Loucy (cell line): ENCODE measurements around the gene ACOXL.

ENCODE experiments used
- H2AFZ ChIP-seq: fragments of 200-600 bp; sonication (generic); 2 replicates; pipeline ENCODE4 v1.6.0; 2016; ENCODE audit warnings: antibody characterized with exemption, mild to moderate bottlenecking, low read length, moderate library complexity
- H3F3A ChIP-seq: fragments of 200-600 bp; 2 replicates; pipeline ENCODE4 v1.6.0; 2016; ENCODE audit warnings: antibody characterized with exemption, low read depth, mild to moderate bottlenecking
- H3K27me3 ChIP-seq: fragments of 200-600 bp; sonication (generic); 2 replicates; pipeline ENCODE4 v1.6.1; 2014; ENCODE audit warnings: low read length, mild to moderate bottlenecking; ENCODE audit not compliant: insufficient read depth, poor library complexity, severe bottlenecking
- H3K36me3 ChIP-seq: fragments of 200-600 bp; sonication (generic); 2 replicates; pipeline ENCODE4 v1.6.1; 2016; ENCODE audit warnings: low read length; ENCODE audit not compliant: insufficient read depth
- H3K4me1 ChIP-seq: fragments of 200-600 bp; sonication (generic); 2 replicates; pipeline ENCODE4 v1.5.1; 2014; ENCODE audit warnings: low read length, mild to moderate bottlenecking; ENCODE audit not compliant: insufficient read depth, poor library complexity, severe bottlenecking
- H3K4me2 ChIP-seq: fragments of 200-600 bp; sonication (generic); 2 replicates; pipeline ENCODE4 v1.6.0; 2014; ENCODE audit warnings: antibody characterized with exemption, low read length, low read depth, mild to moderate bottlenecking; ENCODE audit not compliant: poor library complexity, severe bottlenecking
- H3K4me3 ChIP-seq: fragments of 200-600 bp; sonication (generic); 2 replicates; pipeline ENCODE4 v1.5.1; 2014; ENCODE audit warnings: low read length, mild to moderate bottlenecking, mixed read lengths; ENCODE audit not compliant: poor library complexity, severe bottlenecking
- H3K79me2 ChIP-seq: fragments of 200-600 bp; sonication (generic); 2 replicates; pipeline ENCODE4 v1.6.1; 2014; ENCODE audit warnings: low read length; ENCODE audit not compliant: insufficient read depth
- H3K9ac ChIP-seq: fragments of 200-600 bp; sonication (generic); 2 replicates; pipeline ENCODE4 v1.6.0; 2014; ENCODE audit warnings: mild to moderate bottlenecking, low read depth, low read length, moderate library complexity; ENCODE audit not compliant: poor library complexity, severe bottlenecking
- H3K9me2 ChIP-seq: fragments of 200-600 bp; sonication (generic); replicated peaks from 2 replicates; pipeline ENCODE4 v1.6.1; 2016; ENCODE audit warnings: low read depth, low read length, mixed read lengths
- H3K9me3 ChIP-seq: fragments of 200-600 bp; sonication (generic); 2 replicates; pipeline ENCODE4 v1.6.1; 2014; ENCODE audit warnings: mild to moderate bottlenecking, antibody characterized with exemption, low read length, low read depth; ENCODE audit not compliant: insufficient read depth
- H4K20me1 ChIP-seq: fragments of 200-600 bp; sonication (generic); 2 replicates; pipeline ENCODE4 v1.6.0; 2014; ENCODE audit warnings: antibody characterized with exemption, low read length, mild to moderate bottlenecking; ENCODE audit not compliant: insufficient read depth, poor library complexity, severe bottlenecking
- CTCF ChIP-seq: fragments of 200-600 bp; sonication (generic); conservative IDR thresholded peaks from 2 replicates; pipeline ENCODE4 v1.5.1; 2014; ENCODE audit warnings: mild to moderate bottlenecking, antibody characterized with exemption, low read length
- EZH2phosphoT487 ChIP-seq: fragments of 200-600 bp; IDR thresholded peaks from 2 replicates; pipeline ENCODE4 v1.6.1; 2018; ENCODE audit warnings: antibody characterized with exemption, mild to moderate bottlenecking, moderate library complexity, borderline replicate concordance

ACOXL gene

GRCh38 chr2:111106706-111107105 lies 374.3 kb downstream of the ACOXL start:
- TF ChIP-seq EZH2phosphoT487 (no peak), CTCF (no peak)
- no peaks in the 10 kb centered on the region for H3K9me3 ChIP-seq
- no peaks in the 10 kb centered on the region for H3K9me2 ChIP-seq
- peaks cover 5% of the 10 kb centered on the region for H3K4me1 ChIP-seq
- no peaks in the 10 kb centered on the region for H3K36me3 ChIP-seq
- H3K79me2 ChIP-seq = no peaks in the 10 kb centered on the region
- no peaks in the 10 kb centered on the region for H3K27me3 ChIP-seq
- H3K4me3 ChIP-seq = no peak overlapping the region
- no peak overlapping the region for H2AFZ ChIP-seq
- H3F3A ChIP-seq = no peaks in the 10 kb centered on the region
- H3K4me2 ChIP-seq = no peak overlapping the region
- no peak overlapping the region for H3K9ac ChIP-seq
- no peaks in the 10 kb centered on the region for H4K20me1 ChIP-seq

DNA sequence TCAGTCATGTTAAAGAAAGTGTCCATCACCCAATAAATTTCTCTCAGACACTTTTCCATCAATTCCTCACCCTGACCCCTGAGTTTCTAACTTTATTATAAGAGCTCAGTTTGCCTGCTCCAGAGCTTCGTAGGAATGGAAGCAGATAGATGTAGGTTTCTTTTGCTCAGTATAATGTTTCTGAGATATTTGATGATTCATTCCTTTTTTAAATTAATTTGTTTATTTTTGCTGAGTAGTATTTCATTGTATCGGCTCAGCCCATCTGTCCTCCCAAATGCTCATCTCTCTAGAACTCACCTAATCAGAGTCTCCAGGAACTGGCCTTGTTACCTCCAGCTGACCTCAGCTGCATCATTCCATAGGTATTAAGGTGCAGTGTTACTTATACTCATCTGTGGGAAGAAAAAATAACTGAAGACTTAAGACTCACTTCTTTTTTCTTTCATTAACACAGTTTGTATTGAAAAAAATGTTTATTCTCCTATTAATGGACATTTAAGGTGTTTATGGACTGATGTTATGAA lies 376.4 kb downstream of the ACOXL start:
- no peaks in the 10 kb centered on the region for H3K36me3 ChIP-seq
- TF ChIP-seq CTCF = no peak
- TF ChIP-seq EZH2phosphoT487 = no peak
- no peaks in the 10 kb centered on the region for H3K9me3 ChIP-seq
- H3F3A ChIP-seq = no peaks in the 10 kb centered on the region
- H3K9me2 ChIP-seq = no peaks in the 10 kb centered on the region
- no peak overlapping the region for H3K4me3 ChIP-seq
- H3K4me1 ChIP-seq = peaks cover 5% of the 10 kb centered on the region
- no peaks in the 10 kb centered on the region for H3K79me2 ChIP-seq
- H2AFZ ChIP-seq = no peak overlapping the region
- no peak overlapping the region for H3K4me2 ChIP-seq
- no peaks in the 10 kb centered on the region for H3K27me3 ChIP-seq
- H4K20me1 ChIP-seq = no peaks in the 10 kb centered on the region
- H3K9ac ChIP-seq = no peak overlapping the region

DNA sequence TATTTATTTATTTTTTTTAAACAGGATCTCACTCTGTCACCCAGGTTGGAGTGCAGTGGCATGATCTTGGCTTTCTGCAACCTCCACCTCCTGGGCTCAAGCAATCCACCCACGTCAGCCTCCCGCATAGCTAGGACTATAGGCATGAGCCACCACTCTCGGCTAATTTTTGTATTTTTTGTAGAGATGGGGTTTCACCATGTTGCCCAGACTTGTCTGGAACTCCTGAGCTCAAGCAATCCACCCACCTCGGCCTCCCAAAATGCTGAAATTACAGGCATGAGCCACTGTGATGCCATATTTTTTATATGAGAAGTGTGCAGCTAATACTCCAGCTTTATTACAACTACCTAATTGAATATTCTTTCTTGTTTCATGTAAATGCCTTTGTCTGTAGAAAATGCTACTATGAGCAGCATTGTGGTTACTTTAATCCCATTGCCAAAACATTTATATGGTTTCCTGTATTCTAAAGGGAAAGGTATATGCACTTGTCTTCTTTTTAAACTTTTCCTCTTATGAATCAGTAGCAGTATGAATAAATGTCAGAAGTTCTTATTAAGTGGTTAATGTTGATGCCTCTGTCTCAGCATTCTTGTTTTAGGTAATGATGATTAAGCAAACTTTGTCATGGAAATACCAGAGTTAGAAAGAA lies 378.9 kb downstream of the ACOXL start:
- Histone ChIP-seq H3F3A (no peaks in the 10 kb centered on the region), H3K4me2 (no peak overlapping the region), H3K27me3 (no peaks in the 10 kb centered on the region), H3K4me3 (no peak overlapping the region), H3K36me3 (no peaks in the 10 kb centered on the region), H3K79me2 (no peaks in the 10 kb centered on the region), H3K4me1 (peaks cover 5% of the 10 kb centered on the region), H3K9me2 (no peaks in the 10 kb centered on the region), H2AFZ (no peak overlapping the region), H3K9ac (no peak overlapping the region), H4K20me1 (no peaks in the 10 kb centered on the region), H3K9me3 (no peaks in the 10 kb centered on the region)
- no peak for TF ChIP-seq EZH2phosphoT487
- no peak for TF ChIP-seq CTCF
